Activated CD8-positive, alpha-beta memory T cell treated with anti-CD3 and anti-CD28 coated beads, Interleukin-2, amount 50 U/mL, for 1 hour (primary cell): Measurements from ENCODE around the gene MAG.

ENCODE experiments used
- DNase-seq: peaks from one replicate; pipeline ENCODE4 v3.0.0-alpha.2; 2020; ENCODE audit errors: extremely low read depth

MAG gene

GRCh38 chr19:35297515-35297848 is 5.5 kb downstream of the MAG start:
- no peak for DNase-seq

DNA sequence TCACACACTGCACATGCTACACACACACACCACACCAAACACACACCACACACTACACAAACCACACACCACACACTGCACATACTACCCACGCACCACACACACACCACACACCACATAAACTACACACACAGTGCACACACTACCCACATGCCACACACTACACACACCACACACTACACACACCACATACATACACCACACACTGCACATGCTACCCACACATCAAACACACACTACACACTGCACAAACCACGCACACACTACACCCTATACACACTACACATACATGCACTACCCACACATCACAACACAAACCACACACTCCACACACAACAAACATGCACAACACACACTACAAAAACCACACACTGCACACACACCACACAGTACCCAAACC is 6.0 kb downstream of the MAG start:
- no peak for DNase-seq

GRCh38 chr19:35298561-35298972 is 6.6 kb downstream of the MAG start:
- no peak for DNase-seq

- DNase-seq = no peak
Observed at GRCh38 chr19:35299523-35300338, 7.8 kb downstream of the MAG start.

DNA sequence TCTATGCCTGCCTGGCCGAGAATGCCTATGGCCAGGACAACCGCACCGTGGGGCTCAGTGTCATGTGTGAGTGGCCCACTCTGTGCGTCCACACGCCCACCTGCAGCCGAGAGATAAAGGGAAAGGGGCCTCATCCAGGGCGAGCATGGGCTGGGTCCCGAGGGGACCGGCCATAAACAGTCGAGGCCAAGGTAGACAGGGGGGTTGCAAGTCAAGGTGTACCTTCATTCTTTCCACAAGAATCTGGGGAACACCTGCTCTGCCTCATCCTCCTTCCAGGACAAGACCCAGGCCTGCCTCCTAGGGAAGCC is 8.3 kb downstream of the MAG start:
- no peak for DNase-seq

GRCh38 chr19:35301961-35302360 is 10.0 kb downstream of the MAG start:
- no peak for DNase-seq

- no peak for DNase-seq
Observed at GRCh38 chr19:35302446-35302845, 10.5 kb downstream of the MAG start.

DNA sequence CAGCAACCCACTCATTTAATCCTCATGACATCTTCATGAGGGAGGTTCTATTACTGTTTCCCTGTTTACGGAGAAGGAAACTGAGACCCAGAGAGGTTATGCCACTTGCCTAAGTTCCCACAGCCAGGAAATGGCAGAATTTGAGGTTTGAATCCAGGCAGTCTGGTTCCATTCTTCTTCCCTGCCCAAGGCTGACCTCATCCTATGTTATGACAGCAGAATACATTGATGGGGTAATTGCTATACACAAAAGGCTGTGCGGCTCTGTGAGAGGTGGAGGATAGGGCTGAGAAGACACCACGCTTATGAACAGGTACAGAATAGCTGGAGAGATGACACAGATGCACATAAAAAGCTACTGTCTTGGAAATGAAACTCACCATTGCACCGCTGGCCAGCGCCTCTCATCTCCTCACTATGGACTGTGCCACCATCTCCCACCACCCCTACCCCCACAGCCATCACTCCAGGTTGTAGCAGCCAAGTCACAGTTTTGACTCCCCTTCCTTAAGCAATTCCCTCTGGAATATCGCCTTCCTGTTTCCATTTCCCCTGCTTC is 11.5 kb downstream of the MAG start:
- DNase-seq = no peak

DNA sequence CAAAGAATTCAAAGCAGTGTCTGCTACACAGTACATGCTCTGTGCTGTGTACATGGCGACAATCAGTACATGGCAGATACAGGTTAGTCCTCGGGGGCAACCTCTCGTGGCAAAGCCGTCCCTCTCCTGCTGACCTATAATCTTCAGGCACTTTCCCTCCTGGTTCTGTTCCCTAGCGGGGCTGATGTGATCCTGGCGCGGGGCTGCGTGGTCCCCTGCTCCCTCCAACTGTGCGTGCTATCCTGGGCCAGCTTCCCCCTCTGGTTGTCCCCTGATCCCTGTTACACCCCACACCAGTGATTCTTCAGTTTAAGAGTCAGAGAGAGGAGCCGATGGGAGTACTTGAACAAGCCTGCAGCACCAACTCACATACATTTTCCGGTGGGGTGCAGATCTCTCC is 12.1 kb downstream of the MAG start:
- DNase-seq = no peak

DNA sequence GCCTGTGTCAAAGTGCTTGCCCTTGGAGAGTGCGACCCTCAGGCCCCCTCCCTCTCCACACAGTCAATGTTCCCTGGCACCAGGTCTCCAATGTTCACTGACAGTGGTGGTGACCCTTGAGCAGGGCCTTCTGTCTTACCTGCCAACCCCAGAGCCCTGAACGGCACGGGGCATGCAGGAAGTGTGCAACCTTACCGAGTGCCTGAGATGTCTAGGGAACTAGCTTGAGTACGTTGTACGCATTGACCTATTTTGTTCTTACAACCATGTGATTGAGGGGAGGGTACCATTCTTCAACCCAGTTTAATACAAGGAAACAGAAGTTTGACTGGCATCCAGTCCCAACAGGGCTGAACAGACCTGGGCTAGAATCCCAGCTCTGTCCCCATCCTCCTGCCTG is 13.2 kb downstream of the MAG start:
- DNase-seq = no peak

GRCh38 chr19:35306473-35307246 is 14.7 kb downstream of the MAG start:
- DNase-seq = no peak

DNA sequence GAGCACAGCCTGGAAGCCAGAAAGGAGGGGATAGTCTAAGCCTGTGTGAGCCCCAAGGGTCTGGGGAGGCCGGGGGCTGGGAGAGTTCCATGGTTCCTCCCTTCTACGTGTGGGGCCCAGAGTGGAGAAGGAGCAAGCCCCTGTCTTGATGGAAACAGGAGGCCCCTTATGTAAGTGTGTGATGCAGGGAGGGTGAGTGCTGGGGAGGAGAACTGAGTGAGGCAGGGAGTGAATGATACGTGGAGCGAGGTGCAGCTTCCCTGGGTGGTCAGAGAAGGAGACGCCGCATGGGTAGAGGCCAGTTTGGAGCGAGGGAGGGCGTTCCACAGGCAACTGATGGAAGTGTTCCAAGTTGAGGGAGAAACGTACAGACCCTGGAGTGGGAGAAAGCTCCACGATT is 16.0 kb downstream of the MAG start:
- no peak for DNase-seq

GRCh38 chr19:35308910-35309309 is 16.9 kb downstream of the MAG start:
- DNase-seq = no peak

DNA sequence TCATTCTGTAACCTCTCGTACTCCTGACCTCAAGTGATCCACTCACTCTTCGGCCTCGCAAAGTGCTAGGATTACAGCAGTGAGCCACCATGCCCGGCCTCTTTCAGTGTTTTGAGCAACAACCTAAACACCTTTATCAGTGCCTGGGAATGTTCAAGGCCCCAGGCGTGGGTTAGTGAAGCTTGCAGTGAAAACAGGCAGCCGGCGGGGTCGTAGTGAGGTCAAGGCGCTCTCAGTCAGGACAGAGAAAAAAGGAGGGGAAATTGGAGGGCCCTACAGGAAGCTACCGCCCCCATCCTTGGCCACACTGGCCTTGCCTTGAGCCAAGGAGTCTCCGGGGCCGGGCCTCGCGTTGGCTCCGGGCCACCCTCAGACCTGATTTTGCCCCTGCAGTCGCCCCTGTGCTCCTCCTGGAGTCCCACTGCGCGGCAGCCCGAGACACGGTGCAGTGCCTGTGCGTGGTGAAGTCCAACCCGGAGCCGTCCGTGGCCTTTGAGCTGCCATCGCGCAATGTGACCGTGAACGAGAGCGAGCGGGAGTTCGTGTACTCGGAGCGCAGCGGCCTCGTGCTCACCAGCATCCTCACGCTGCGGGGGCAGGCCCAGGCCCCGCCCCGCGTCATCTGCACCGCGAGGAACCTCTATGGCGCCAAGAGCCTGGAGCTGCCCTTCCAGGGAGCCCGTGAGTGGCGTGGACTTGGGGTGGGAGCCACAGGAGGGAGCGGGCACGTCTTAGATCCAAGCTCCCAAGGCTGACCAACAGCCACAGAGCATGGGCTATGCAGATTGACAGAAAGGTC is 17.7 kb downstream of the MAG start:
- no peak for DNase-seq

DNA sequence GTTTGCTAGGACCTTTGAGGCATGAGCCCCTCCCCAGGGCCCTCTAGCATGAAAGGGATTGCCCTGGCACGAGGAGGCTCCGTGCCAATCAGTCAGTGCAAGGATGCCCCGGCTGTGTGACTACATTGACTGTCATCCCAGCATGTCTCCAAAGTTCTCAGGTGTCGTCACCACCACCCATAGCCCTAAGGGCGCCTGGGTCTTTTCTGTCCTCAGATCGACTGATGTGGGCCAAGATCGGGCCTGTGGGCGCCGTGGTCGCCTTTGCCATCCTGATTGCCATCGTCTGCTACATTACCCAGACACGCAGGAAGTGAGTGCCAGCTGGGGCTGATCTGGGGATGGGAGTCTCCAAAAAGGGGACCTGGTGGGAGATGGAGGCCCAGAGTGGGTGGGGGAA is 18.4 kb downstream of the MAG start:
- DNase-seq = no peak

DNA sequence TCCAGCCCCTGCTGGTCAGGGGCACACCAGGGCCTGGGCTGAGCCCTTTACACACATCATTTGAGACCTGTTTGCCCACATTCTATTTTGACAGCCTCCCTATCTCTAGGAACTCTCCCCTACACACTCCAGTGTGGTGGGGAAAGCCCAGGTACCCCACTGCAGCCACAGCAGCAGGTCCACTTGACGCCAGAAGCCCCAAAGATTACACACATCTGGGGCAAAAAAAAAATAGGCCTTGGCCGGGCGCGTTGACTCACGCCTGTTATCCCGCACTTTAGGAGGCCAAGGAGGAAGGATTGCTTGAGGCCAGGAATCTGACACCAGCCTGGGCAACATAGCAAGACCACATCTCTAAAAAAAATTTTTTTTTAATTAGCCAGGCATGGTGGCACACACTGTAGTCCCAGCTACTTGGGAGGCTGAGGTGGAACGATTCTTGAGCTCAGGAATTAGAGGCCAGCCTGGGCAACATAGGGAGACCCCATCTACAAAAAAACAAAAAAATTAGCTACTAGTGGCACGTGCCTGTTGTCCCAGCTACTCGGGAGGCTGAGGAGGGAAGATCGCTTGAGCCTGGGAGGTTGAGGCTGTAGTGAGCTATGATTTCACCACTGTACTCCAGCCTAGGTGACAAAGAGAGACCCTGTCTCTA is 19.0 kb downstream of the MAG start:
- DNase-seq = no peak

- no peak for DNase-seq
Observed at GRCh38 chr19:35311901-35312665, 20.1 kb downstream of the MAG start.

- DNase-seq = no peak
Observed at GRCh38 chr19:35313587-35313986, 21.6 kb downstream of the MAG start.

DNA sequence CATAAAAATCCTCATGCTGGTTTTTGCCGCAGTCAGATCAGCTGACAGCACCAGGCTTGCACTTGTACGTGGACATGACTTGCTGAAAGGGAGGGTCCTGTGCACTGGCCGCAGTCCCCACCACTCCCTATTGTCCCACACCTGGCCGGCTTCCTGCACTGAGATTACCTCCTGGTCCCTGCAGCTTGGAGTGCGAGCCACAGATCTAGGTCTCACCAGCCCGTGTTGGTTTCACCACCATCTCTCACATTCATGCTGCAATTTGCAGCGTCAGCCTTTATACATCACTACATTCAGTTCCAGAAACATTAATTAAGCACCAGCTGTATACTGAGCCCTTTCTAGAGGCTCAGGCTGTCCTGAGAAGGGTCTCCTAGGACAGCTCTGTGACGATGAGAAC is 22.1 kb downstream of the MAG start:
- DNase-seq = no peak

- DNase-seq = no peak
Observed at GRCh38 chr19:35314858-35315470, 23.0 kb downstream of the MAG start.

DNA sequence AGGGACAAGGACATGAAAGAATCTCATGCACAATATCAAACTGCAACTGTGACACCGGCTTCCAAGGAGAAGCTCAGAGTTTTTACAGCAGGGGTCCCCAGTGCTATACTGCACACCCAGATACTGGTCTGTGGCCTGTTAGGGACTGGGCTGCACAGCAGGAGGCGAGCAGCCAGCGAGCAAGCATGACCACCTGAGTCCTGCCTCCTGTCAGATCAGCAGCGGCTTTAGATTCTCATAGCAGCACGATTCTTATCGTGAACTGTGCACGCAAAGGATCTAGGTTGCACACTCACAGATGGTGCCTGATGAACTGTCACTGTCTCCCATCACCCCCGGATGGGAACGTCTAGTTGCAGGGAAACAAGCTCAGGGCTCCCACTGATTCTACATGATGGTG is 23.9 kb downstream of the MAG start:
- DNase-seq = no peak
